NOMO-1 (cell line): ENCODE results near the gene CGB2.
"Not testable (repeated sequence)": the region's sequence is repeated elsewhere in the genome, so short reads cannot be mapped to it uniquely, and the experiment has no call there.

Experiments
- DNase-seq, 2 experiments: peaks; one replicate each; lab custom pipeline; 2025; ENCODE audit not compliant: unreplicated experiment in 2 of 2; lab: John Stamatoyannopoulos, UW

CGB2 gene

GRCh38 chr19:49030323-49030722 lies 1.4 kb upstream of the CGB2 start:
- not testable (repeated sequence) for DNase-seq

GRCh38 chr19:49036815-49037214 lies 5.1 kb downstream of the CGB2 start, which contains the start of gene CGB1:
TSS of gene CGB1 (minus strand) at chr19:49036895. CDS start at chr19:49036711, 184 bp downstream.
- not testable (repeated sequence) for DNase-seq

GRCh38 chr19:49038111-49038510 lies 6.4 kb downstream of the CGB2 start:
- DNase-seq, result not testable (repeated sequence)

- not testable (repeated sequence) for DNase-seq
These were observed 7.0 kb downstream of the CGB2 start for GRCh38 chr19:49038557-49039276.

GRCh38 chr19:49039736-49040135 lies 8.0 kb downstream of the CGB2 start:
- DNase-seq, result not testable (repeated sequence)

GRCh38 chr19:49042177-49042576 lies 10.5 kb downstream of the CGB2 start:
- no peak for DNase-seq

- not testable (repeated sequence) for DNase-seq
These were observed 11.0 kb downstream of the CGB2 start for GRCh38 chr19:49042666-49043065.

- DNase-seq, result not testable (repeated sequence)
These were observed 11.9 kb downstream of the CGB2 start, which contains the start of gene CGB5 for GRCh38 chr19:49043548-49043947. TSS of gene CGB5 (plus strand) at chr19:49043848. CDS start at chr19:49044210, 362 bp downstream.

GRCh38 chr19:49049011-49049410 lies 17.3 kb downstream of the CGB2 start, which contains the start of gene CGB8:
TSS of gene CGB8 (minus strand) at chr19:49049111. CDS start at chr19:49048739, 372 bp downstream.
- not testable (repeated sequence) for DNase-seq

GRCh38 chr19:49049834-49050233 lies 18.1 kb downstream of the CGB2 start:
- DNase-seq, result not testable (repeated sequence)

GRCh38 chr19:49050376-49051033 lies 18.8 kb downstream of the CGB2 start:
- DNase-seq, result not testable (repeated sequence)

- peak; percentile 42 to 57 for DNase-seq
These were observed 24.6 kb downstream of the CGB2 start for GRCh38 chr19:49056101-49056901.

- not testable (repeated sequence) for DNase-seq
These were observed 25.4 kb downstream of the CGB2 start for GRCh38 chr19:49056902-49057596.

- DNase-seq, result no peak
These were observed 26.0 kb downstream of the CGB2 start, which contains the start of gene CGB7 for GRCh38 chr19:49057636-49058234. TSS of gene CGB7 (minus strand) at chr19:49057749. CDS start at chr19:49055375, 2,374 bp downstream.

GRCh38 chr19:49058562-49058961 lies 26.9 kb downstream of the CGB2 start:
- no peak for DNase-seq

GRCh38 chr19:49059053-49059452 lies 27.4 kb downstream of the CGB2 start:
- DNase-seq, result no peak

GRCh38 chr19:49061000-49061399 lies 29.3 kb downstream of the CGB2 start:
- no peak for DNase-seq

GRCh38 chr19:49061445-49061844 lies 29.8 kb downstream of the CGB2 start:
- no peak for DNase-seq

- DNase-seq, result no peak
These were observed 32.4 kb downstream of the CGB2 start for GRCh38 chr19:49064029-49064629.
